Sigmoid colon (tissue), 4 donors: ENCODE data around the gene UNC5A.

Experiments
- CTCF ChIP-seq, 4 experiments: fragments of 450-650 bp in 3 of 4; fragments of 200-600 bp in 1 of 4; IDR thresholded peaks; one replicate each; pipeline ENCODE4 v1.5.1; 2016 to 2019; ENCODE audit warnings: antibody characterized with exemption in 4 of 4, mild to moderate bottlenecking in 3 of 4, moderate library complexity in 2 of 4
- POLR2A ChIP-seq, 2 donors: fragments of 450-650 bp; IDR thresholded peaks; one replicate each; pipeline ENCODE4 v1.6.1; 2016; ENCODE audit warnings: antibody characterized with exemption in 2 of 2, mild to moderate bottlenecking in 2 of 2, moderate library complexity in 2 of 2
- POLR2AphosphoS5 ChIP-seq, 4 donors: sonication (generic); formaldehyde crosslinking; IDR thresholded peaks; one replicate each; pipeline ENCODE4 v1.6.1; 2017; ENCODE audit warnings: antibody characterized with exemption in 4 of 4

GRCh38 chr5:176916337-176916736 is 106.0 kb downstream of the UNC5A start:
- TF ChIP-seq CTCF (IDR thresholded peaks at IDR 0.05): no peak
- TF ChIP-seq POLR2A (IDR thresholded peaks at IDR 0.05): no peak
- no peak for TF ChIP-seq POLR2AphosphoS5 (IDR thresholded peaks at IDR 0.05)
